H9 (cell line): ENCODE results near the gene PPIP5K1. TPM values are rescaled to one million over a fixed set of nuclear protein-coding genes. Genes with fewer than 3 reads are reported as not detected.
A peak's percentile ranks its signal among the peaks of the same experiment; 100 is the strongest.

Experiments
- DNase-seq: peaks from one replicate; pipeline ENCODE4 v3.0.0-alpha.2; 2017
- H2AFZ ChIP-seq: one replicate; pipeline ENCODE4 v1.6.1; 2013; ENCODE audit warnings: mild to moderate bottlenecking, low read length, control low read depth, moderate library complexity
- H2AK5ac ChIP-seq: 2 replicates; pipeline ENCODE4 v1.6.1; 2013; ENCODE audit warnings: low read length, control low read depth, mixed read lengths; ENCODE audit not compliant: insufficient read length
- H2BK120ac ChIP-seq: one replicate; pipeline ENCODE4 v1.6.1; 2013; ENCODE audit warnings: low read depth, mild to moderate bottlenecking, low read length, control low read depth, inconsistent platforms; ENCODE audit not compliant: poor library complexity, severe bottlenecking
- H2BK12ac ChIP-seq: 2 replicates; pipeline ENCODE4 v1.6.1; 2013; ENCODE audit warnings: low read length, control low read depth, mixed read lengths, low read depth; ENCODE audit not compliant: insufficient read length
- H2BK15ac ChIP-seq: 2 replicates; pipeline ENCODE4 v1.6.1; 2013; ENCODE audit warnings: low read depth, low read length, control low read depth
- H2BK20ac ChIP-seq: one replicate; pipeline ENCODE4 v1.6.1; 2013; ENCODE audit warnings: low read depth, mild to moderate bottlenecking, low read length, control low read depth, inconsistent platforms; ENCODE audit not compliant: poor library complexity, severe bottlenecking
- H2BK5ac ChIP-seq: 2 replicates; pipeline ENCODE4 v1.6.1; 2013; ENCODE audit warnings: low read length, control low read depth, mixed read lengths; ENCODE audit not compliant: insufficient read length
- H3K14ac ChIP-seq: 2 replicates; pipeline ENCODE4 v1.6.1; 2013; ENCODE audit warnings: low read length, control low read depth; ENCODE audit not compliant: insufficient read depth
- H3K18ac ChIP-seq: 2 replicates; pipeline ENCODE4 v1.6.1; 2013; ENCODE audit warnings: low read depth, mild to moderate bottlenecking, mixed read lengths, low read length, control low read depth; ENCODE audit not compliant: insufficient read length
- H3K23ac ChIP-seq: 2 replicates; pipeline ENCODE4 v1.6.1; 2013; ENCODE audit warnings: low read length, control low read depth, mixed read lengths, low read depth; ENCODE audit not compliant: insufficient read length
- H3K23me2 ChIP-seq: 2 replicates; pipeline ENCODE4 v1.6.1; 2013; ENCODE audit warnings: low read depth, mild to moderate bottlenecking, mixed read lengths, low read length, control low read depth; ENCODE audit not compliant: insufficient read length, poor library complexity, severe bottlenecking
- H3K27ac ChIP-seq: 2 replicates; pipeline ENCODE4 v1.5.1; 2013; ENCODE audit warnings: low read length, control low read depth, mixed read lengths, low read depth; ENCODE audit not compliant: insufficient read length
- H3K27me3 ChIP-seq: 2 replicates; pipeline ENCODE4 v1.6.1; 2013; ENCODE audit warnings: low read length, control low read depth, inconsistent platforms; ENCODE audit not compliant: insufficient read depth
- H3K4ac ChIP-seq: 2 replicates; pipeline ENCODE4 v1.6.1; 2013; ENCODE audit warnings: low read depth, mild to moderate bottlenecking, control low read depth, inconsistent platforms, low read length, moderate library complexity
- H3K4me1 ChIP-seq: 2 replicates; pipeline ENCODE4 v1.6.1; 2013; ENCODE audit warnings: low read length, control low read depth, inconsistent platforms; ENCODE audit not compliant: insufficient read depth
- H3K4me2 ChIP-seq: 2 replicates; pipeline ENCODE4 v1.6.1; 2013; ENCODE audit warnings: low read length, control low read depth, mixed read lengths; ENCODE audit not compliant: insufficient read length, insufficient read depth
- H3K56ac ChIP-seq: 2 replicates; pipeline ENCODE4 v1.6.1; 2013; ENCODE audit warnings: low read depth, mild to moderate bottlenecking, mixed read lengths, low read length, control low read depth; ENCODE audit not compliant: insufficient read length
- H3K79me1 ChIP-seq: 2 replicates; pipeline ENCODE4 v1.6.1; 2013; ENCODE audit warnings: low read depth, mild to moderate bottlenecking, moderate library complexity, low read length, control low read depth, inconsistent platforms; ENCODE audit not compliant: insufficient read depth, poor library complexity, severe bottlenecking
- H3K79me2 ChIP-seq: 2 replicates; pipeline ENCODE4 v1.6.1; 2013; ENCODE audit warnings: low read length, control low read depth, inconsistent platforms; ENCODE audit not compliant: insufficient read depth
- H3K9ac ChIP-seq: 2 replicates; pipeline ENCODE4 v1.6.1; 2013; ENCODE audit warnings: low read length, control low read depth, mixed read lengths; ENCODE audit not compliant: insufficient read length; ENCODE audit errors: extremely low read depth
- H3K9me3 ChIP-seq: one replicate; pipeline ENCODE4 v1.6.1; 2013; ENCODE audit warnings: low read depth, low read length, inconsistent platforms; ENCODE audit not compliant: control insufficient read depth
- H3T11ph ChIP-seq: one replicate; pipeline ENCODE4 v1.6.1; 2013; ENCODE audit warnings: mild to moderate bottlenecking, low read length, control low read depth, inconsistent platforms
- H4K20me1 ChIP-seq: one replicate; pipeline ENCODE4 v1.6.1; 2013; ENCODE audit not compliant: control insufficient read depth, insufficient read length, insufficient read depth
- H4K5ac ChIP-seq: 2 replicates; pipeline ENCODE4 v1.6.1; 2013; ENCODE audit warnings: low read depth, mild to moderate bottlenecking, mixed read lengths, low read length, control low read depth; ENCODE audit not compliant: insufficient read length
- H4K8ac ChIP-seq: replicated peaks from 2 replicates; pipeline ENCODE4 v1.6.1; 2013; ENCODE audit warnings: low read length, control low read depth, mixed read lengths, low read depth; ENCODE audit not compliant: insufficient read length
- H4K91ac ChIP-seq: 2 replicates; pipeline ENCODE4 v1.6.1; 2013; ENCODE audit warnings: low read depth, mild to moderate bottlenecking, moderate library complexity, mixed read lengths, low read length, control low read depth; ENCODE audit not compliant: insufficient read length
- H3K27ac Mint-ChIP-seq, 3 experiments: 2 replicates in 2 of 3; 3 replicates in 1 of 3; pipeline ENCODE4 v1.8.0; 2020 to 2021; ENCODE audit warnings: mixed read lengths in 3 of 3, mild to moderate bottlenecking in 1 of 3, moderate library complexity in 1 of 3
- H3K27me3 Mint-ChIP-seq: 2 replicates; pipeline ENCODE4 v1.8.0; 2021; ENCODE audit warnings: low read depth, mild to moderate bottlenecking, moderate library complexity, mixed read lengths
- H3K36me3 Mint-ChIP-seq, 3 experiments: 2 replicates in 2 of 3; 3 replicates in 1 of 3; pipeline ENCODE4 v1.8.0; 2020 to 2021; ENCODE audit warnings: low read depth in 3 of 3, mixed read lengths in 3 of 3; ENCODE audit not compliant: insufficient read depth in 1 of 3
- H3K4me1 Mint-ChIP-seq, 2 experiments: 2 replicates each; pipeline ENCODE4 v1.8.0; 2020; ENCODE audit warnings: mixed read lengths in 2 of 2
- H3K4me3 Mint-ChIP-seq, 2 experiments: 2 replicates in 1 of 2; 3 replicates in 1 of 2; pipeline ENCODE4 v1.8.0; 2020 to 2021; ENCODE audit warnings: mild to moderate bottlenecking in 2 of 2, mixed read lengths in 2 of 2, moderate library complexity in 1 of 2
- H3K9me3 Mint-ChIP-seq, 2 experiments: 2 replicates in 1 of 2; 3 replicates in 1 of 2; pipeline ENCODE4 v1.8.0; 2020; ENCODE audit warnings: mild to moderate bottlenecking in 2 of 2, mixed read lengths in 2 of 2, moderate library complexity in 1 of 2
- CTCF ChIP-seq: fragments of 200-600 bp; sonication (generic); conservative IDR thresholded peaks from 3 replicates; pipeline ENCODE4 v1.8.0; 2021; ENCODE audit warnings: antibody characterized with exemption, mild to moderate bottlenecking
- WGBS: extraction: QIAGEN DNeasy Blood & Tissue Kit; methylation state at CpG from one replicate; pipeline ENCODE4 v1.1.7; 2013; ENCODE audit warnings: missing lambda C conversion rate, low lambda C conversion rate, mixed read lengths; ENCODE audit not compliant: insufficient read length; ENCODE audit errors: extremely low coverage; 5-methylcytosine and 5-hydroxymethylcytosine counted together
- total RNA-seq: library from RNA; stranded (reverse); gene quantifications from 2 replicates; pipeline ENCODE4 v1.2.1, GENCODE V29; 2021

PPIP5K1 gene
- total RNA-seq, 1 experiment from 2014 or later, result 28.5 TPM

DNA sequence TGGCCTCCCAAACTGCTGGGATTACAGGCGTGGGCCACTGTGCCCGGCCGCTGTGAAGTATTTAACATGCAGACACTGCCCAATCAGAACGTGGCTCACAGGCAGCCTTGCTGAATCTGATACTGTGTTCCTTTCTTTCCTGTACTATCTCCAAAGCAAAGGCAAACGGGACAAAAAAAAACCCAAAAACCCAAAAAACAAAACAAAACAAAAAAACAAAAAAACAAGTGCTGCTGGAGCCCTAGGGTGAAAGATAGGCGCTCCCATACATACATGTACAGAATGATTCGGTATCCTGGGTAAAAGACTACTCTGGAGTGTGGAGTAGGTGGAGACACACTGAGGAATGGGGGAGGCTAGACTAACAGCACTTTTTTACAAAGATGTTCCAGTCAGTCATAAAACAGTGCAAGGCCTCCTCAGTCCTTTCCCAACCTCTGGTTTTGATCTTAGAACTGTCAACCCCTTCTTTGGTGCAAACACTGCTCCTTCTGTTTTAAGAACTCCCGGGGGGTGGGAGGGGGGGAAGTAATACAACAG, 80.3 kb downstream of the PPIP5K1 start:
- Histone ChIP-seq H4K91ac (no peak overlapping the region), H4K8ac (no peak overlapping the region), H3K79me1 (no peaks in the 10 kb centered on the region), H3K27ac (no peak overlapping the region), H3K9ac (no peak overlapping the region), H3K56ac (no peak overlapping the region), H2BK15ac (no peak overlapping the region), H4K5ac (no peak overlapping the region), H3K18ac (no peak overlapping the region), H3K27me3 (peaks cover 12% of the 10 kb centered on the region; the same call in 1 of the 2 replicates), H3K4me1 (no peaks in the 10 kb centered on the region), H3K23ac (no peak overlapping the region), H3K4me2 (peak overlapping the region; percentile 50), H2BK20ac (no peak overlapping the region), H4K20me1 (no peaks in the 10 kb centered on the region), H3K4ac (no peak overlapping the region), H3T11ph (no peak overlapping the region), H3K23me2 (peaks cover 13% of the 10 kb centered on the region), H2AK5ac (no peak overlapping the region), H2AFZ (no peak overlapping the region), H2BK120ac (no peak overlapping the region), H3K9me3 (no peaks in the 10 kb centered on the region), H3K79me2 (no peaks in the 10 kb centered on the region), H2BK12ac (no peak overlapping the region), H3K14ac (no peak overlapping the region), H2BK5ac (no peak overlapping the region)
- Mint-ChIP-seq H3K27me3 (peaks cover 34% of the 10 kb centered on the region), H3K4me1 (peaks cover 16 to 42% of the 10 kb centered on the region in 2 experiments), H3K27ac (peak overlapping the region in 1 of 3 experiments; percentile 99; a peak in 3 of 7 replicates), H3K9me3 (no peaks in the 10 kb centered on the region), H3K36me3 (no peaks in the 10 kb centered on the region), H3K4me3 (peak overlapping the region; percentile 75 to 93)
- WGBS, result no CpG with 5 or more reads among the region's 8 CpGs
- no peak for DNase-seq
- no peak for TF ChIP-seq CTCF
